ENCODE results near the gene TRAF3. TPM values are rescaled to one million over a fixed set of nuclear protein-coding genes. Genes with fewer than 3 reads are reported as not detected.

TRAF3 gene
- total and polyA plus RNA-seq, 3 donors from 2014 or later: 24.3 to 38.8 (median 38.2) TPM

- Histone ChIP-seq H3K27ac (no peak overlapping the region), H3K27me3 (no peaks in the 10 kb centered on the region), H3K9me3 (no peaks in the 10 kb centered on the region), H3K4me3 (peak overlapping the region; percentile 29 to 47), H3K4me1 (peaks cover 18% of the 10 kb centered on the region), H3K36me3 (ENCODE audit: low read depth, missing control alignments) (no peaks in the 10 kb centered on the region)
- no peak for DNase-seq
- WGBS, 2 donors: 39 to 55% methylated on average over 7 to 20 of the region's 35 CpGs
- intact Hi-C loops (cut with DNase I; ENCODE audit: low total_unique reads): loop anchor here (10.0 kb wide), 1 partner anchor 153 kb away; the partner anchor contains the start of gene TRAF3
- TF ChIP-seq, protein P1, sequence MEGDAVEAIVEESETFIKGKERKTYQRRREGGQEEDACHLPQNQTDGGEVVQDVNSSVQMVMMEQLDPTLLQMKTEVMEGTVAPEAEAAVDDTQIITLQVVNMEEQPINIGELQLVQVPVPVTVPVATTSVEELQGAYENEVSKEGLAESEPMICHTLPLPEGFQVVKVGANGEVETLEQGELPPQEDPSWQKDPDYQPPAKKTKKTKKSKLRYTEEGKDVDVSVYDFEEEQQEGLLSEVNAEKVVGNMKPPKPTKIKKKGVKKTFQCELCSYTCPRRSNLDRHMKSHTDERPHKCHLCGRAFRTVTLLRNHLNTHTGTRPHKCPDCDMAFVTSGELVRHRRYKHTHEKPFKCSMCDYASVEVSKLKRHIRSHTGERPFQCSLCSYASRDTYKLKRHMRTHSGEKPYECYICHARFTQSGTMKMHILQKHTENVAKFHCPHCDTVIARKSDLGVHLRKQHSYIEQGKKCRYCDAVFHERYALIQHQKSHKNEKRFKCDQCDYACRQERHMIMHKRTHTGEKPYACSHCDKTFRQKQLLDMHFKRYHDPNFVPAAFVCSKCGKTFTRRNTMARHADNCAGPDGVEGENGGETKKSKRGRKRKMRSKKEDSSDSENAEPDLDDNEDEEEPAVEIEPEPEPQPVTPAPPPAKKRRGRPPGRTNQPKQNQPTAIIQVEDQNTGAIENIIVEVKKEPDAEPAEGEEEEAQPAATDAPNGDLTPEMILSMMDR (IDR thresholded peaks at IDR 0.05): no peak
- TF ChIP-seq POLR2A (IDR thresholded peaks at IDR 0.05): no peak
These were observed 150.7 kb downstream of the TRAF3 start for GRCh38 chr14:102927878-102928411.

- Histone ChIP-seq H3K27ac (no peak overlapping the region), H3K27me3 (no peaks in the 10 kb centered on the region), H3K4me3 (peak overlapping the region; percentile 29 to 47), H3K36me3 (ENCODE audit: low read depth, missing control alignments) (no peaks in the 10 kb centered on the region), H3K9me3 (no peaks in the 10 kb centered on the region), H3K4me1 (peaks cover 16% of the 10 kb centered on the region)
- intact Hi-C loops (cut with DNase I; ENCODE audit: low total_unique reads): loop anchor here (10.0 kb wide), 1 partner anchor 154 kb away; the partner anchor contains the start of gene TRAF3
- peak; percentile 66 for DNase-seq
- no peak for TF ChIP-seq POLR2A (IDR thresholded peaks at IDR 0.05)
- TF ChIP-seq, protein P1 (IDR thresholded peaks at IDR 0.05): no peak
- 2 to 5% methylated on average over 34 to 79 of the region's 94 CpGs for WGBS, 2 donors
These were observed 151.4 kb downstream of the TRAF3 start for GRCh38 chr14:102928412-102929240.

DNA sequence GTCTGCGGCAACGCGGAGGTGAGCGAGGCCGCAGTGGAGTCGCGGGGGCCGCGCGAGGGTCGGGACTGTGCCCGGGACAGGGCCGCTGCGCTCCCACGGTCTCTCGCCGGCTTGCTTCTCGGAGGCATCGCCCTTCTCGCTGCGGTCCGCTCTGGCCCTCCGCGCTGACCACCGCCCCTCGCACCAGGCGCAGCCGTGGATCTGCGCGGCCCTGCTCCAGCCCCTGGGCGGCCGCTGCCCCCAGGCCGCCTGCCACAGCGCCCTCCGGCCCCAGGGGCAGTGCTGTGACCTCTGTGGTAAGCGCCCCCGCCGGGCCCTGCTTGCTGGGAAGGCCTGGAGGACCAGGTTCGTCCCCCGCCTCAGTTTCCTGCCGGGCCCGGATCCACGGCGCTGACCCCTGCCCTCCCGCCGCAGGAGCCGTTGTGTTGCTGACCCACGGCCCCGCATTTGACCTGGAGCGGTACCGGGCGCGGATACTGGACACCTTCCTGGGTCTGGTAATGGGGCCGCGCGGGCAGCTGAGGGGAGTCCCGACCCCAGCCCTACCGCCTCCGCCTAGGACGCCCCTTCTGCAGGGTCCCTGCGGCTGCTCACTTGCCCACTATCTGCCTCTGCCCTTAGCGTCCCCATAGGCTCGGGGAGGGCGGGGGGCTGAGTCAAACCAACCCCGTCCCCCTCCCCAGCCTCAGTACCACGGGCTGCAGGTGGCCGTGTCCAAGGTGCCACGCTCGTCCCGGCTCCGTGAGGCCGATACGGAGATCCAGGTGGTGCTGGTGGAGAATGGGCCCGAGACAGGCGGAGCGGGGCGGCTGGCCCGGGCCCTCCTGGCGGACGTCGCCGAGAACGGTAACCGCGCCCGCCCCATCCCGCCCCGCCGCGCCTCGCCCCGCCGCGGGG lies 152.2 kb downstream of the TRAF3 start:
- no peaks in the 10 kb centered on the region for H3K36me3 ChIP-seq (ENCODE audit: low read depth, missing control alignments)
- DNase-seq: no peak
- WGBS, 2 donors: 3% methylated on average over 90 of the region's 94 CpGs; no CpG with 5 or more reads in 1 of the 2 donors
- peak overlapping the region; percentile 29 to 47 for H3K4me3 ChIP-seq
- no peaks in the 10 kb centered on the region for H3K27me3 ChIP-seq
- H3K4me1 ChIP-seq: peaks cover 16% of the 10 kb centered on the region
- no peak overlapping the region for H3K27ac ChIP-seq
- H3K9me3 ChIP-seq: no peaks in the 10 kb centered on the region
- TF ChIP-seq, protein P1 (IDR thresholded peaks at IDR 0.05): no peak
- TF ChIP-seq POLR2A (IDR thresholded peaks at IDR 0.05): no peak
- intact Hi-C loops (cut with DNase I; ENCODE audit: low total_unique reads): loop anchor here (10.0 kb wide), 1 partner anchor 155 kb away; the partner anchor contains the start of gene TRAF3

- no peak for TF ChIP-seq POLR2A (IDR thresholded peaks at IDR 0.05)
- TF ChIP-seq, protein P1 (IDR thresholded peaks at IDR 0.05): no peak
- no peak for DNase-seq
- WGBS, 2 donors: 3% methylated on average over 11 to 48 of the region's 74 CpGs
- no peak overlapping the region for H3K27ac ChIP-seq
- no peaks in the 10 kb centered on the region for H3K9me3 ChIP-seq
- peaks cover 16% of the 10 kb centered on the region for H3K4me1 ChIP-seq
- intact Hi-C loops (cut with DNase I; ENCODE audit: low total_unique reads): no loop called here
- H3K27me3 ChIP-seq: no peaks in the 10 kb centered on the region
- no peaks in the 10 kb centered on the region for H3K36me3 ChIP-seq (ENCODE audit: low read depth, missing control alignments)
- H3K4me3 ChIP-seq: peak overlapping the region; percentile 18 to 47
These were observed 153.0 kb downstream of the TRAF3 start for GRCh38 chr14:102930138-102930752.
